ENCODE data around the gene CNFN. TPM values are rescaled to one million over a fixed set of nuclear protein-coding genes. Genes with fewer than 3 reads are reported as not detected.

The CNFN gene
- total RNA-seq, 1 experiment from 2014 or later: 4.6 TPM

- TF ChIP-seq REST (IDR thresholded peaks at IDR 0.05; ENCODE audit: insufficient read depth in 1 of 2, low read depth in 2 of 2, low read length in 1 of 2): no peak
- TF ChIP-seq POLR2AphosphoS5 (IDR thresholded peaks at IDR 0.05; ENCODE audit: low read depth, low read length): no peak
- no peak for TF ChIP-seq SIN3A (IDR thresholded peaks at IDR 0.05; ENCODE audit: borderline replicate concordance, insufficient read depth, low read depth, low read length)
- TF ChIP-seq TCF7L2 (IDR thresholded peaks at IDR 0.05; ENCODE audit: low read depth, low read length): no peak
- no peak for TF ChIP-seq CTCF (IDR thresholded peaks at IDR 0.05)
- no peak overlapping the region; the same call in 1 of the 2 replicates for H3K27ac ChIP-seq (ENCODE audit: low read length)
- intact Hi-C loops (cut with micrococcal nuclease; ENCODE audit: unreplicated experiment): no loop called here
- no peak for ATAC-seq
- no peaks in the 10 kb centered on the region for H3K36me3 ChIP-seq (ENCODE audit: control insufficient read depth, insufficient read depth, low read length)
- peaks cover 3% of the 10 kb centered on the region for H3K4me1 ChIP-seq (ENCODE audit: control insufficient read depth, insufficient read depth, low read length)
- no peak for DNase-seq (ENCODE audit: low read depth, low spot score)
- H3K9me3 ChIP-seq (ENCODE audit: control insufficient read depth, insufficient read depth, low read depth, low read length): no peaks in the 10 kb centered on the region
- ChIA-PET CTCF (interaction anchor here (0.6 kb wide), 1 partner anchor 269 kb away, joined by 3 read pairs; no protein-coding TSS in a partner anchor), POLR2A (no interaction called here)
- no peaks in the 10 kb centered on the region for H3K27me3 ChIP-seq (ENCODE audit: control insufficient read depth, insufficient read depth, low read length)
- in situ Hi-C loops (cut with HindIII; ENCODE audit: low pct_unique_long_range_greater_than_20kb, low sequenced_read_pairs): no loop called here
- peak overlapping the region; percentile 34 to 48; a peak in 3 of 4 replicates for H3K4me3 ChIP-seq (ENCODE audit: low read depth in 2 of 2, low read length in 2 of 2)
- BruUV-seq (replicated peaks): no TSS peak
Observed at GRCh38 chr19:42402376-42403116, 12.4 kb upstream of the CNFN start.

- Histone ChIP-seq H3K4me3 (ENCODE audit: low read depth in 2 of 2, low read length in 2 of 2) (peak overlapping the region; percentile 34 to 48), H3K36me3 (ENCODE audit: control insufficient read depth, insufficient read depth, low read length) (no peaks in the 10 kb centered on the region), H3K27ac (ENCODE audit: low read length) (peak overlapping the region; percentile 48; the same call in 1 of the 2 replicates), H3K27me3 (ENCODE audit: control insufficient read depth, insufficient read depth, low read length) (no peaks in the 10 kb centered on the region), H3K9me3 (ENCODE audit: control insufficient read depth, insufficient read depth, low read depth, low read length) (no peaks in the 10 kb centered on the region), H3K4me1 (ENCODE audit: control insufficient read depth, insufficient read depth, low read length) (peaks cover 3% of the 10 kb centered on the region)
- CTCF ChIA-PET: interaction anchor here (0.6 kb wide), 2 partner anchors 268 to 1189 kb away, joined by 3 to 4 read pairs; no protein-coding TSS in a partner anchor
- POLR2A ChIA-PET: no interaction called here
- intact Hi-C loops (cut with micrococcal nuclease; ENCODE audit: unreplicated experiment) (no loop called here), in situ Hi-C loops (cut with HindIII; ENCODE audit: low pct_unique_long_range_greater_than_20kb, low sequenced_read_pairs) (no loop called here)
- TF ChIP-seq REST (IDR thresholded peaks at IDR 0.05; ENCODE audit: insufficient read depth in 1 of 2, low read depth in 2 of 2, low read length in 1 of 2) (no peak), POLR2AphosphoS5 (IDR thresholded peaks at IDR 0.05; ENCODE audit: low read depth, low read length) (no peak), CTCF (IDR thresholded peaks at IDR 0.05) (peak; percentile 85), TCF7L2 (IDR thresholded peaks at IDR 0.05; ENCODE audit: low read depth, low read length) (no peak), SIN3A (IDR thresholded peaks at IDR 0.05; ENCODE audit: borderline replicate concordance, insufficient read depth, low read depth, low read length) (no peak)
- BruUV-seq (replicated peaks): no TSS peak
- no peak for DNase-seq (ENCODE audit: low read depth, low spot score)
- peak; percentile 75 for ATAC-seq
Observed at GRCh38 chr19:42401365-42402303, 11.5 kb upstream of the CNFN start.

Data from Panc1 (cell line).